Body of pancreas (tissue), 4 donors: ENCODE measurements around the gene EXD3.

Source experiments
- CTCF ChIP-seq, 7 experiments: fragments of 450-650 bp in 4 of 7; fragments of 200-600 bp in 3 of 7; sonication (generic) in 3 of 7; IDR thresholded peaks; one replicate each; pipeline ENCODE4 v1.5.1; 2016 to 2019; ENCODE audit warnings: antibody characterized with exemption in 7 of 7
- POLR2A ChIP-seq, 3 donors: fragments of 450-650 bp; IDR thresholded peaks; one replicate each; pipeline ENCODE4 v1.6.1; 2016; ENCODE audit warnings: antibody characterized with exemption in 3 of 3, mild to moderate bottlenecking in 2 of 3

DNA sequence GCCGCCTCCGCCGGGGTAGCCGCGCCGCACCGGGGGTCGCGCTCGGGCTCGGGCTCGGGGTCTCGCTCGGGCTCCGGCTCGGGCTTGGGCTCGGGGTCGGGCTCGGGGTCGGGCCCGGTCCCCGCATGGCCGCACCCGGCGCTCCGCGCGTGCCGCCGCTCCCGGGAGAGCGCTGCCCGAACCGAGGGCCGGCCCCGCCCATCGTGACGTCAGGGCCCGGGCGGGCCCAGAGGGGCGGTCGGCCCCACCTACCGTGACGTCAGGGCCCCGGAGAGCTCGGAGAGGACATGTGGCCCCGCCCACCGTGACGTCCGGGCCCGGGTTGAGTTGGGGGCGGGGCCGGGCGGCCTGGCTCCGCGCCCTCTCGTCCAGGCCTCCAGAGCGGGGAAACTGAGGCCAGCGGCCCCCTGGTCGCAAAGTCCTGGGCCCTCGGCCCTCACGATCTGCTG, 36.2 kb upstream of the EXD3 start, which contains the start of gene NSMF:
- peak in 2 of 7 experiments; percentile 7 to 28 for TF ChIP-seq CTCF (IDR thresholded peaks at IDR 0.05)
- TF ChIP-seq POLR2A (IDR thresholded peaks at IDR 0.05), result peak in 2 of 3 donors; percentile 42 to 51
